Activated T-helper 1 cell treated with anti-CD3 and anti-CD28 coated beads, Interleukin-12 subunit alpha, Interleukin-12 subunit beta, Interleukin-2, Interleukin-4 antibody, amounts not matched to agents 30 ng/mL and 10 ng/mL and 1 ng/mL, durations not matched to agents 14 hours and 24 hours and 36 hours (primary cell): ENCODE results near the gene EHMT1. TPM values are rescaled to one million over a fixed set of nuclear protein-coding genes. Genes with fewer than 3 reads are reported as not detected.
"Not testable (repeated sequence)": the region's sequence is repeated elsewhere in the genome, so short reads cannot be mapped to it uniquely, and the experiment has no call there.

ENCODE experiments used
- DNase-seq: peaks from one replicate; pipeline ENCODE4 v3.0.0; 2021; ENCODE audit warnings: low spot score
- H3K27ac Mint-ChIP-seq: one replicate; pipeline ENCODE4 v1.8.0; 2021; ENCODE audit warnings: mild to moderate bottlenecking, mixed read lengths
- H3K27me3 Mint-ChIP-seq: one replicate; pipeline ENCODE4 v1.8.0; 2022; ENCODE audit warnings: mild to moderate bottlenecking, moderate library complexity, mixed read lengths; ENCODE audit not compliant: insufficient read depth
- H3K36me3 Mint-ChIP-seq: one replicate; pipeline ENCODE4 v1.8.0; 2021; ENCODE audit warnings: low read depth, mixed read lengths
- H3K4me1 Mint-ChIP-seq: one replicate; pipeline ENCODE4 v1.8.0; 2021; ENCODE audit warnings: low read depth, mixed read lengths
- H3K4me3 Mint-ChIP-seq: one replicate; pipeline ENCODE4 v1.8.0; 2021; ENCODE audit warnings: mild to moderate bottlenecking, moderate library complexity, mixed read lengths
- H3K9me3 Mint-ChIP-seq: one replicate; pipeline ENCODE4 v1.8.0; 2021; ENCODE audit warnings: mixed read lengths
- intact Hi-C: fragments of 100-400 bp; cut with micrococcal nuclease; formaldehyde crosslinking; loops from one replicate; pipeline ENCODE4 v1.15.1; 2024
- total RNA-seq: library from RNA; stranded (reverse); gene quantifications from 2 replicates; pipeline ENCODE4 v1.2.3, GENCODE V29; 2022

The EHMT1 gene
- total RNA-seq, 1 donor from 2014 or later: 97.0 TPM

DNA sequence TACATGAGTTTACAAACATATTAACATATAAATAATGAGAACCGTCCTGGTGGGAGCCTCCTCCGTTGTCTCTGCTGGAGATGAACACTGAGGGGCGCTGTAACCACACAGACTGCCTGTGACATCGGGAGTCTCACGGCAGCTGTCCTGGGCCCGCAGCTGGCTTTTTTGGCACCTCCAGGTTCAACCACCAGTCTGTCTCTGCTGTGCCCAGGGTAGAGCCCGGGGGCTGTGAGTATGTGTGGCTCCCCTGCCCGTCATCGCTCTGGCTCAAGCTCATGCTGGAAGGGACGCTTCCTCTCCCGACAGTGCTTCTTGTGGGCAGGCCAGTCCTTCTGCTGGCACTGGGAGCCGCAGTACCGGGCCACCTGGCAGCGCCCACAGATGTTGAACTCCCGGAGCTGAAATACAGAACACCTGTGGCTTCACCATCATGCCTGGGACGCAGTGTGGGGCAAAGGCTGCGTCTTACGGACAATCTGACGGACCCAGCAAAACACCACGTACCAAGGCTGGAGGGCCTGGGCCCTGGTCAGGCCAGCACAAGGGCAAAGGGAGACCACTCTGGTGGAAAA, 36.4 kb upstream of the EHMT1 start:
- H3K36me3 Mint-ChIP-seq: peaks cover 21% of the 10 kb centered on the region
- H3K4me1 Mint-ChIP-seq: peaks cover 6% of the 10 kb centered on the region

DNA sequence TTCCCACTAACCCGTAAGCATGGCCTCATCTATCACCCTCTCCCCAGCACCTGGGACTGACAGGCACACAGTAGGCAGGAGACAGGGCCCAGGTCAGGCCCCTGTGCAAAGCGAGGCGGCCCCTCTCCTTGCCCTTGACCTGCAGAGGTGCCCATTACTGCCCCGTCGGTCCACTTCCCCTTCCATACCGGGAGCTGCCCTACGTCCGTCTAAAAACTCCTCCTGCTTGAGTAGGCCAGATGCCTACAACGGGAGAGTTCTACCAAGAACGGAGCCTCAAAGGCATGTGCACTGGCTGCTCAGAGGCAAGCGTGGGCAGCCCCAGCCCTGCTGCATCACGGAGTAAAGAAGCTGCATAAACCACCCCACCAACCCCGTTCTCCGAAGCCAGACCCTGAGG, 35.5 kb upstream of the EHMT1 start:
- peaks cover 28% of the 10 kb centered on the region for H3K36me3 Mint-ChIP-seq
- no peak for DNase-seq
- intact Hi-C loops: no loop called here
- H3K4me3 Mint-ChIP-seq: no peak overlapping the region
- no peaks in the 10 kb centered on the region for H3K27me3 Mint-ChIP-seq
- peaks cover 8% of the 10 kb centered on the region for H3K4me1 Mint-ChIP-seq
- no peak overlapping the region for H3K27ac Mint-ChIP-seq
- no peaks in the 10 kb centered on the region for H3K9me3 Mint-ChIP-seq

More for the DNA sequence above, 36.4 kb upstream of the EHMT1 start:
- intact Hi-C loops: no loop called here
- DNase-seq: no peak
- Mint-ChIP-seq H3K9me3 (no peaks in the 10 kb centered on the region), H3K27me3 (no peaks in the 10 kb centered on the region), H3K4me3 (no peak overlapping the region), H3K27ac (no peak overlapping the region)

DNA sequence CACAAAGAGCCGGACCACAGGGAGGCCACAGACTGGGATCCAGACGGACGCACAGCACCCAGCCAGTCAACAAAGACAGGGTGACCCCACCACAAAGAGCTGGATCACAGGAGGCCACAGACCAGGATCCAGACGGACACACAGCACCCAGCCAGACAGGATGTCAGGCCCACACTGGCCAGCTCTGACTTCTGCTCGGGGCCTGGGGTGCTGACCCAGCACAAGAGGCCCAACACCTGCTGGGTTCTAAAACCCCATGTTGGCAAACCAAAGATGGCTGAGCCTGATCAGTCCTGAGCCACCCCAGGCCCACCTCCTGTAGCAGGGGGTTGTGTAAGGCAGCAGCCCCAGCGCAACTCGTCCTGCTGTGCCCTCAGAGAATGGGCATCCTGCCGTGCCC, 34.8 kb upstream of the EHMT1 start:
- peaks cover 10% of the 10 kb centered on the region for H3K4me1 Mint-ChIP-seq
- H3K27me3 Mint-ChIP-seq: no peaks in the 10 kb centered on the region
- no peak for DNase-seq
- peaks cover 28% of the 10 kb centered on the region for H3K36me3 Mint-ChIP-seq
- no peak overlapping the region for H3K27ac Mint-ChIP-seq
- no peaks in the 10 kb centered on the region for H3K9me3 Mint-ChIP-seq
- no peak overlapping the region for H3K4me3 Mint-ChIP-seq
- intact Hi-C loops: no loop called here

DNA sequence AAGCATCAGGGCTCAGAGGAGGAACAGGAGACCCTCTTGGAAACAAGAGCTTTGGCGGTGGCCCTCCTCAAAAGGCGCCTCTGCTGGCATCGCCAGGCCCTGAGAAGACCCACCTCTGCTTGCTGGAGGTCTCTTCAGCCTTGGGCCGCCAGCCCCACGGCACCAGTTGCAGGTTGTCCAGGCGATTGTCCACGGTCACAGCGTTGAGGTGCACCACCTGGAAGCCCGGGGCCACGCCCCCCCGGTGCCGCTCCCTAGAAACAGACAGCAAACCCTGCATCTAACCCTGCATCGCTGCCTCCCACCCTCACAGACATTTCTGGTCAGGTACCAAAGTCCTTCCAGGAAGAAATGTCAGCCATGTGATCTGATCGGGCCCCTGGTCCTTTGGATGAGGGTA, 32.0 kb upstream of the EHMT1 start:
- DNase-seq: no peak
- H3K9me3 Mint-ChIP-seq: no peaks in the 10 kb centered on the region
- H3K36me3 Mint-ChIP-seq: peaks cover 24% of the 10 kb centered on the region
- no peak overlapping the region for H3K27ac Mint-ChIP-seq
- H3K4me1 Mint-ChIP-seq: peaks cover 21% of the 10 kb centered on the region
- intact Hi-C loops: no loop called here
- H3K27me3 Mint-ChIP-seq: no peaks in the 10 kb centered on the region
- no peak overlapping the region for H3K4me3 Mint-ChIP-seq

DNA sequence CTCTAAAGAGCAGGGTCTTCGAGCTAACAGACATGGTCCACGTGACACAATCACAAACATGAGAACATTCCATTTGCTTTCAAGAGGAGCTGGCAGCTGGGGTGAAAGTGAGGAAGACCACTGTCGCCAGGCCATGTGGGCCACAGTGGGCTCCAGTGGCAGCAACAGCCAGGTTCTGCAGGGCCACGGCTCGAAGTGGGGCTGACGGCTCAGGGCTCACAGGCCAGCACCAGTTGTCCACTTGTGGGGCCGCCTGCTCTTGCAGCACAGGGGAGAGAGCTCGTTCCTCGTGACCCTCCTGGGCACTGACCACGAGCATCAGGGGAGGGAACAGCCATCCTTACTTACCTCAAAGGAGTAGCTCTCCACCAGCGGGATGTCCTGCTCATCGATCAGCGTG, 30.5 kb upstream of the EHMT1 start:
- Mint-ChIP-seq H3K27me3 (peaks cover 1% of the 10 kb centered on the region), H3K27ac (peak overlapping the region; percentile 72), H3K9me3 (no peaks in the 10 kb centered on the region), H3K4me1 (peaks cover 21% of the 10 kb centered on the region), H3K4me3 (peak overlapping the region; percentile 90), H3K36me3 (peaks cover 19% of the 10 kb centered on the region)
- intact Hi-C loops: no loop called here
- no peak for DNase-seq

DNA sequence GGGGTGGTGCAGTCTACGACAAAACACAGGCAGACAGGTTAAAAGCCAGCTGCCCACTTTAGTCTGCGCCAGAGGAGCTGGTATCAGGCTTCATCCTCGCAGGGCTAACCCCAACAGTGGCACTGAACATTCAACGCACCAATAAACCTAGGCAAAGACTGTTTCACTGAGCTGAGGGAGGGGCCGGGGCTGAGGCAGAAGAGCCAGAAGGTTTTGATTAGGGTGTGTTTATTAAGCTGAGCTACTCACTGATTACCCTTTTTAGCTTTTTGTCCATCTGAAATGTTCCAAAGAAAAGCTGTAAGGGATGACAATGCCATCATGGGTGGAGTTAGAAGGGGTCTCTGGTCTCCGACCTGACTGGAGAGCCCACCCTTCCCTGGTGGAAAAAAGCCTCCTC, 29.9 kb upstream of the EHMT1 start:
- H3K27ac Mint-ChIP-seq: no peak overlapping the region
- intact Hi-C loops: no loop called here
- no peak for DNase-seq
- H3K27me3 Mint-ChIP-seq: peaks cover 1% of the 10 kb centered on the region
- peak overlapping the region; percentile 90 for H3K4me3 Mint-ChIP-seq
- peaks cover 19% of the 10 kb centered on the region for H3K36me3 Mint-ChIP-seq
- H3K9me3 Mint-ChIP-seq: no peaks in the 10 kb centered on the region
- peaks cover 21% of the 10 kb centered on the region for H3K4me1 Mint-ChIP-seq

DNA sequence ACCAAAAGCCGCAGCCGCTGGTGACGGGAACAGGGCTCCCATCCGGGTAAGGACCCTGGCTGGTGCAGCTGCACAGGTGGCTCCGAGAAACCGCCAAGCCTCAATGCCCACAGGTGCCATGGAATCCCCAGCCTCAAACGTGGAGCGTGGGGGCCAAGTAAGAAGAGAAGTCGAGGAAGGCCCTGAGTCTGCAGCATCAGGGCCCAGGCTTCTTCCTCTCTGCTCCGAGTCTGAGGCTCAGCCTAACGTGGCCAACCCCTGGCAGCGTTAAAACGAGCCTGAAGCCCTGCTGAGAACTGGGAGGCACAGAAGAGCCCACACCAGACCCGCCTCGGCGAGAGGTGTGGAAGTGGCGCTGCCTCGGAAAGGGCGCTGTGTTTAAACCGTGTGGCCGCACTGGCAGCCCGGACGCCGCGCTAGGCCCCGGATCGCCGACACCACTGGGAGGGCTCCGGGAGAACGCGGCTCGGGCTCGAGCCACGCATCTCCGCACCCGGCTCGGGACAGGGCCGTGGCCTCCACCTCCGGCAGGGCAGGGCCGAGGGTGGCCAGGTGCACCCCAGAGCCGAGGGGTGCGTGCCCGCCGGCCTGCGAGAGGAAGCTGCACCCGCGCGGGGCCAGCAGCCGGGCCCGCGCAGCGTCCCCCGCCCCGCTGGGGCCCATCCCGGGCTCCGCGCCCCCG, 29.2 kb upstream of the EHMT1 start:
- H3K27ac Mint-ChIP-seq: peak overlapping the region; percentile 84
- DNase-seq: no peak

DNA sequence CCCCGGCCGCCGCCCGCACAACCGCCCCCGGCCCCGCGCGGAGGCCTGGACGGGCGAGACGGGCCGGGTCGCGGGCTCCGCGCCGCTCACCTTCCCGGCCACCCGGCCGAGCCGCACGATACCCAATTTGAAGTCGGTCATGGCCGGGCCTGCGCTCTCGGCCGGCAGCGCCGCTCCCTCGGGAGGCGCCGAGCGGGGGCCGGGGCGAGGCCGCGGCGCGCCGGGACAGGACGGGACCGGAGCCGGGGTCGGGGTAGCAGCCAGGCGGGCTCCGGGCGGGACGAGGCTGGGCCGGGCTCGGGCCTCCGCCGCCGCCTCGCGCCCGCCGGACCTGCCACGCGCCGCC, 28.7 kb upstream of the EHMT1 start:
- intact Hi-C loops: loop anchor here (1.0 kb wide), 4 partner anchors 11 to 39 kb away; partner anchors contain the start of genes ARRDC1, EHMT1 and MRPL41
- peaks cover 1% of the 10 kb centered on the region for H3K27me3 Mint-ChIP-seq
- H3K27ac Mint-ChIP-seq: no peak overlapping the region

More for the DNA sequence above, 29.2 kb upstream of the EHMT1 start:
- Mint-ChIP-seq H3K36me3 (peaks cover 19% of the 10 kb centered on the region), H3K4me3 (peak overlapping the region; percentile 90), H3K9me3 (no peaks in the 10 kb centered on the region), H3K4me1 (peaks cover 21% of the 10 kb centered on the region), H3K27me3 (peaks cover 1% of the 10 kb centered on the region)
- intact Hi-C loops: loop anchor here (1.0 kb wide), 4 partner anchors 10 to 38 kb away; partner anchors contain the start of genes ARRDC1, EHMT1 and MRPL41

DNA sequence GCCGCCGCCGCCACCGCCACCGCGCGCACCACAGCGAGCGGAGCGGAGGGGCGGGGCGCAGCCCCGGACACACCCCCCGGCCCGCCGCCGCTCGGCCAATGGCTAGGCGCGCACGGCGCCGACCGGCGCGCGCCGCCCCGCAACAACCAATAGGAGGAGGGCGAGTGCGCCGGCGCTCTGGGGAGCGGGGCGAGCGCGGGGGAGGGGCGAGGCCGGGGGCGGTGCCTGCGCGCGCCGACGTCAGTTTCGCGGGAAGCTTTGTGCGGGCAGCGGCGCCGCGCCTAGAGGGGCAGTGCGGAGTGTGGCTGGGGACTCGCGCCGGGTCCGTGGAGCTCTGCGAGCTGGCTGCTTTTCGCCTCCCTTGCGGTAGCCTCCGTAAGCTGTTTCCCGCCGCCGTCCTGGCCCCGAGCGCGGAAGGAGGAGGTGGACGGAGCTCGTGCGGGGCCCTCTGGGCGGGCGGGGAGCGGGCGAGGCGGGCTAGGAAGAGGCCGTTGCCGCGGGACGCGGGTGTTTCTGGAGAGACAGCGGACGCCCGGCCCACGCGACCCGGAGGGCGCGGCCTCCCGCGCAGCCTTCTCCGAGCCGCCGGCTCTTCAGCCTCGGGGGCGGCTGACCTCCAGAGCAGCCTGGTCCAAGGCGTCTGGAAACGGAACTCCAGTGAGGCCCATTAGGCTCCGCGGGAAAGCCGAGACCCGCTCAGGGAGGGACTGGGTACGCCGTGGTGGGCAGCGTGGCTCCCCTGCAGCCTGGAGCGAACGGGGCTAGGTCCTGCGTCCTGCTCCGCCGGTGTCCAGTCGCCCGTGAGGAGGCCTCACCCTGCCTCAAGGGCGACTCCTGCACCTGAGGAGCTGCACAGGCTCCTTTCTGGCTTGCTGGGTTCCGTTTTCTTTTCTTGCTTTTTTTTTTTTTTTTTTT, 28.1 kb upstream of the EHMT1 start, which contains the start of gene ZMYND19:
TSS of gene ZMYND19 (minus strand) at position 44 of the 915 bp plus-strand sequence. CDS start 249 bp downstream, outside the sequence.
- H3K27me3 Mint-ChIP-seq: peaks cover 1% of the 10 kb centered on the region
- no peaks in the 10 kb centered on the region for H3K9me3 Mint-ChIP-seq
- peak within 1 kb of the TSS; percentile 99 for H3K4me3 Mint-ChIP-seq

More for the DNA sequence above, 28.7 kb upstream of the EHMT1 start:
- H3K4me1 Mint-ChIP-seq: peaks cover 21% of the 10 kb centered on the region
- H3K4me3 Mint-ChIP-seq: no peak overlapping the region
- no peak for DNase-seq
- H3K9me3 Mint-ChIP-seq: no peaks in the 10 kb centered on the region
- peaks cover 19% of the 10 kb centered on the region for H3K36me3 Mint-ChIP-seq

DNA sequence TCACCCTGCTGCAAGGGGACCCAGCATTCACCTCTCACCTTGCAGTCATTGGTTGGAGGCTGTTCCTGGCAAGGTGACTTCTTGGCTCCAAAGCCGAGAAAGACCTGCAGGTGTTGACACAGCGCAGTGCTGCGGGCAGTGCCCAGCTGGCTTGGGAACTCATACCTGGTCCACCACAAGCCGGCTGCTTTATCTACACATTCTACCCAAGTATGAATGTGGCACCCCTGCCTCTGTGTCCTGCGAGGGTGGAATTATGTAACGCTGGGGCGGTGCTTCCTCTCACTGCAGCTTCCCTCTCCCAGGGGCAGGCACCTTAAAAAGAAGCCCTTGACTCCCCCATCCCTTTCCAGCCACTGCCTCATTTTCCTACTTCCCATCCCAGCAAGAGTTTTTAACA, 26.0 kb upstream of the EHMT1 start:
- DNase-seq: no peak
- H3K4me3 Mint-ChIP-seq: peak overlapping the region; percentile 49
- peaks cover 8% of the 10 kb centered on the region for H3K36me3 Mint-ChIP-seq
- intact Hi-C loops: no loop called here
- H3K4me1 Mint-ChIP-seq: peaks cover 19% of the 10 kb centered on the region
- H3K27ac Mint-ChIP-seq: no peak overlapping the region
- H3K9me3 Mint-ChIP-seq: no peaks in the 10 kb centered on the region
- peaks cover 1% of the 10 kb centered on the region for H3K27me3 Mint-ChIP-seq

More for the DNA sequence above, 28.1 kb upstream of the EHMT1 start, which contains the start of gene ZMYND19:
- DNase-seq: peak; percentile 90
- peak within 1 kb of the TSS; percentile 97 for H3K27ac Mint-ChIP-seq
- intact Hi-C loops: loop anchor here (1.0 kb wide), 4 partner anchors 11 to 39 kb away; partner anchors contain the start of genes ARRDC1, EHMT1 and MRPL41
- H3K4me1 Mint-ChIP-seq: peaks cover 21% of the 10 kb centered on the region
- H3K36me3 Mint-ChIP-seq: peaks cover 19% of the 10 kb centered on the region

DNA sequence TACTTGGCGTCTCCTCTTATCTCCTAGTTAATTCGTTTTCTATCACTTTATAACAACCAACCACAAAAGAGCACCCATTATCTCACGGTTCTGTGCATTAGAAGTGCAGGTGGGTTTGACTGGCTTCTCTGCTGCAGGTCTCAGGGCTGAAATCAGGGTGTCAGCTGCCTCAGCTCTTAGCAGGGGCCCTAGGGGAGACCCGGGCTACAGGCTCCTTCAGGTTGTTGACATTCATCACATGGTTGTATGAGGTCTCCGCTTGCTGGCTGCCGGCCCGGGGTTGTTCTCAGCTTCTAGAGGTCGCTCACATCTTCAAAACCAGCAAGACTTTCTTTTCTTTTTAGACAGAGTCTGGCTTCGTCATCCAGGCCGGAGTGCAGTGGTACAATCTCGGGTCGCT, 25.6 kb upstream of the EHMT1 start:
- intact Hi-C loops: no loop called here
- no peak for DNase-seq
- Mint-ChIP-seq H3K4me1 (peaks cover 16% of the 10 kb centered on the region), H3K27me3 (peaks cover 1% of the 10 kb centered on the region), H3K9me3 (no peaks in the 10 kb centered on the region), H3K27ac (no peak overlapping the region), H3K36me3 (peaks cover 4% of the 10 kb centered on the region), H3K4me3 (peak overlapping the region; percentile 49)

DNA sequence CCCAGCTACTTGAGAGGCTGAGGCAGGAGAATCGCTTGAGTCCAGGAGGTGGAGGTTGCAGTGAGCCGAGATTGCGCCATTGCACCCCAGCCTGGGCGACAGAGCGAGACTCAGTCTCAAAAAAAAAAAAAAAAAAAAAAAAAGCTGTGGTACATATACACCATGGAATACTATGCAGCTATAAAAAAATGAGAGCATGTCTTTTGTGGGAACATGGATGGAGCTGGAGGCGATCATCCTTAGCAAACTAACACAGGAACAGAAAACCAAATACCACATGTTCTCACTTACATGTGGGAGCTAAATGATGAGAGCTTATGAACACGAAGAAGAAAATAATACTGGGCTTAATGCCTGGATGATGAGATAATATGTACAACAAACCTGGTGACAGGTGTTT, 22.2 kb upstream of the EHMT1 start:
- not testable (repeated sequence) for H3K4me1 Mint-ChIP-seq

More for the DNA sequence above, 22.2 kb upstream of the EHMT1 start:
- DNase-seq, H3K36me3 Mint-ChIP-seq, H3K9me3 Mint-ChIP-seq, H3K27ac Mint-ChIP-seq, H3K4me3 Mint-ChIP-seq, H3K27me3 Mint-ChIP-seq, intact Hi-C loops: not testable (repeated sequence)
